Pancreas (tissue), 10 donors: ENCODE results near the gene FKTN. TPM values are rescaled to one million over a fixed set of nuclear protein-coding genes. Genes with fewer than 3 reads are reported as not detected.

ENCODE experiments used
- ATAC-seq, 4 donors: fragments of 200-7000 bp; cut with Tn5 transposase; one replicate each; pipeline versions ENCODE4 v1.8.0 to v1.9.1; 2020; ENCODE audit warnings: mild to moderate bottlenecking in 4 of 4, moderate library complexity in 4 of 4
- DNase-seq, 6 donors: peaks; one replicate each; pipeline ENCODE4 v3.0.0-alpha.2; 2020
- FAIRE-seq: peaks from 2 replicates; lab custom pipeline; 2012; peaks lifted over from hg19 to GRCh38; lab: Jason Lieb, UNC
- H3K27ac ChIP-seq, 4 donors: fragments of 200-600 bp; sonication (generic); 1 replicate in 3 of 4; 2 replicates in 1 of 4; pipeline versions ENCODE4 v1.5.0 to v1.8.0; 2020
- H3K27me3 ChIP-seq, 4 donors: fragments of 200-600 bp; one replicate each; pipeline ENCODE4 v1.8.0; 2021
- H3K36me3 ChIP-seq, 3 donors: fragments of 200-600 bp; sonication (generic) in 1 of 3; one replicate each; pipeline versions ENCODE4 v1.5.0 to v1.8.0; 2020 to 2021
- H3K4me1 ChIP-seq, 3 donors: fragments of 200-600 bp; one replicate each; pipeline ENCODE4 v1.8.0; 2021
- H3K4me3 ChIP-seq, 4 donors: fragments of 200-600 bp; sonication (generic) in 2 of 4; one replicate each; pipeline versions ENCODE4 v1.5.0 to v1.8.0; 2020 to 2021
- H3K9me3 ChIP-seq, 4 donors: fragments of 200-600 bp; one replicate each; pipeline ENCODE4 v1.8.0; 2021
- WGBS, 2 donors: extraction: QIAGEN DNeasy Blood & Tissue Kit; methylation state at CpG; one replicate each; pipeline ENCODE4 v1.1.7; 2013; 5-methylcytosine and 5-hydroxymethylcytosine counted together
- intact Hi-C, 3 donors: fragments of 100-400 bp; cut with DNase I; formaldehyde crosslinking; loops; one replicate each; pipeline versions ENCODE4 v1.11.1 to v1.14.2; 2022
- polyA plus RNA-seq, 2 donors: library from polyadenylated mRNA; stranded (reverse); fragments of 200-250 nt; gene quantifications; one replicate each; pipeline ENCODE4 v1.2.3, GENCODE V29; 2013
- total RNA-seq, 6 donors: library from RNA; stranded (reverse); fragmentation: NEBNext Ultra II Directional in 4 of 6; extraction: Animal tissue kit (Norgen Biotek cat#: 25700) in 4 of 6; gene quantifications; one replicate each; pipeline versions ENCODE4 v1.2.1 to v1.2.4, GENCODE V29; 2021 to 2023
- TF ChIP-seq, protein P1 (sequence below), 4 donors: fragments of 200-600 bp; sonication (generic) in 3 of 4; IDR thresholded peaks; one replicate each; pipeline versions ENCODE4 v1.5.0 to v1.8.0; 2021; ENCODE audit warnings: antibody characterized with exemption in 4 of 4
- donor health status: healthy with polysubstance abuse.
- donor health status: DM: no; HTN: no; CAD: no; lungs with moderate emphysema.
- donor health status: DM: no; HTN: no; CAD: no.
- donor health status: control.
- donor health status: control.
- donor health status: Bipolar disorder and iron deficiency.
- donor health status: DM: yes; HTN: yes; CAD: no.
- donor health status: DM: no; HTN: no; CAD: no.
- donor health status: DM: no; HTN: no; CAD: no.
- donor health status: DM: yes; HTN: yes; CAD: no.

FKTN gene
- total RNA-seq (10 to 100 TPM in 1 of 6 donors, 1 to 10 TPM in 5; 5.8 to 10.6 (median 7.7) TPM), polyA plus RNA-seq (1 to 10 TPM; 3.7 to 8.6 TPM)

DNA sequence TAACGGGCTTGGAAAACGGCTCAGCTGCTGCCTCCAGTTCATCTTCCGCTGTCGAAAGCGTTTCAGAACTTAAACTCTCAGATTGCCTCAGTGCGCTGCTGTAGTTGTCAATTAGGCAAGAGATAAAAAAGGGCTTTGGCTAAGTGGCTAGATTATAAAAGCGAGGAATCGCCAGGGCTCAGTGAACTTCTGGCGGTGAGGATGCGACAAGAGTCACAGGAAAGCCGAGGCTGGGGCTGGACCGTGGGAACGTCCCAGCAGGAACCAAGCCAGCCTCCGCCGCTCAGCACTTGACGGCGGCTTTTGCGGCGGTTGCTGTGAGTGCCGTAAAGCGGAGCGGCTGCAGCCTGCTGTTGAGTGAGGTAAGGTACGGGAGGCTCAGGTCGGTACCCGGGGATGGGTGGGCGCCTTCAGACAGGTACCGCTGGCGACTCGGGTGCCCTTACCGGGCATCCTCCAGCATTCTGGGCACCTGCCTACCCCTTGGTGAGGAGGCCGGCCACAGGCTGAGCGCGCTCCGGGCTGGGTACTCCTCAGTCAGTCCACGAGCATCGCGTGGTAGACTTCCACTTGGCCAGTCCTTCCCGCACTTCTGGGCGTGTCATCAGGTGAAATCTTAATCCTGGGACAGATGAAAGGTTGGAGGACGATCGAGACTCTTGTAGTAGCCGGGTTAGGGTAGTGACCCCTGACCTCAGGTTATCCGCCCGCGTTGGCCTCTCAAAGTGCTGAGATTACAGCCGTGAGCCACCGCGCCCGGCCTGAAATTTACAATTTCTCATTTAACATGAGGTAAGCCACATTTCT, at the start of gene FKTN:
Gene FKTN, plus strand, starts transcription at position 328 of the 807 bp plus-strand sequence. CDS start 16,902 bp downstream, outside the sequence.
- DNase-seq (peak; percentile 83 to 95 (median 90)), FAIRE-seq (no peak), ATAC-seq (peak; percentile 99 to 100 (median 100))
- H3K27ac ChIP-seq, result peak within 1 kb of the TSS in 3 of 4 donors; percentile 2 to 59 (median 34)
- peak within 1 kb of the TSS; percentile 72 to 89 (median 73) for H3K4me3 ChIP-seq
- H3K4me1 ChIP-seq, result peaks cover 0 to 9% (median 5%) of the 10 kb centered on the region in 3 donors
- TF ChIP-seq, protein P1, sequence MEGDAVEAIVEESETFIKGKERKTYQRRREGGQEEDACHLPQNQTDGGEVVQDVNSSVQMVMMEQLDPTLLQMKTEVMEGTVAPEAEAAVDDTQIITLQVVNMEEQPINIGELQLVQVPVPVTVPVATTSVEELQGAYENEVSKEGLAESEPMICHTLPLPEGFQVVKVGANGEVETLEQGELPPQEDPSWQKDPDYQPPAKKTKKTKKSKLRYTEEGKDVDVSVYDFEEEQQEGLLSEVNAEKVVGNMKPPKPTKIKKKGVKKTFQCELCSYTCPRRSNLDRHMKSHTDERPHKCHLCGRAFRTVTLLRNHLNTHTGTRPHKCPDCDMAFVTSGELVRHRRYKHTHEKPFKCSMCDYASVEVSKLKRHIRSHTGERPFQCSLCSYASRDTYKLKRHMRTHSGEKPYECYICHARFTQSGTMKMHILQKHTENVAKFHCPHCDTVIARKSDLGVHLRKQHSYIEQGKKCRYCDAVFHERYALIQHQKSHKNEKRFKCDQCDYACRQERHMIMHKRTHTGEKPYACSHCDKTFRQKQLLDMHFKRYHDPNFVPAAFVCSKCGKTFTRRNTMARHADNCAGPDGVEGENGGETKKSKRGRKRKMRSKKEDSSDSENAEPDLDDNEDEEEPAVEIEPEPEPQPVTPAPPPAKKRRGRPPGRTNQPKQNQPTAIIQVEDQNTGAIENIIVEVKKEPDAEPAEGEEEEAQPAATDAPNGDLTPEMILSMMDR (IDR thresholded peaks at IDR 0.05), result no peak
- no peaks in the 10 kb centered on the region for H3K9me3 ChIP-seq
- no peaks in the 10 kb centered on the region for H3K27me3 ChIP-seq
- H3K36me3 ChIP-seq, result peaks cover 0 to 2% (median 0%) of the 10 kb centered on the region in 3 donors
- intact Hi-C loops, result no loop called here
- 0 to 1% methylated on average over 49 of the region's 49 CpGs for WGBS, 2 donors

DNA sequence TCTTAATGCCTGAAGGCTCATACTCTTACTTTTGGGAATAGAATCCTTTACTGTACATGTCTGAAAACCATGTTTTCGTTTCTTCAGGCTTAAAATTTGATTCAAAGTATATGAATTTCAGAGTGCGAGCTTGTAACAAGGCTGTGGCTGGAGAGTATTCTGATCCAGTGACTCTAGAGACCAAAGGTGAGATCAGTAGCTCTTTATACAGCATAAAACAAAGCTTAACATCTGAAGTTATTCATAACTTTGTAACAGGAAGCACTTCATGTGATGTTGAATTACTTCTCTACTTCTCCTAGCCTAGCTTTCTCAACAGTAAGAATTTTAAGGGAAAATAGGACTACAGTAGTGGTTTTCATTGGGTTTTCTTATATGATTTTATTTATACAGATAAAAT, 49.4 kb upstream of the FKTN start:
- FAIRE-seq (no peak), ATAC-seq (no peak), DNase-seq (no peak)
- Histone ChIP-seq H3K9me3 (no peaks in the 10 kb centered on the region), H3K4me3 (no peak overlapping the region), H3K4me1 (peaks cover 0 to 8% (median 7%) of the 10 kb centered on the region in 3 donors), H3K27me3 (no peaks in the 10 kb centered on the region), H3K36me3 (no peaks in the 10 kb centered on the region), H3K27ac (no peak overlapping the region)
- TF ChIP-seq, protein P1 (IDR thresholded peaks at IDR 0.05), result no peak
- intact Hi-C loops, result no loop called here
- WGBS, 2 donors, result 94 to 99% methylated on average over 2 of the region's 2 CpGs

DNA sequence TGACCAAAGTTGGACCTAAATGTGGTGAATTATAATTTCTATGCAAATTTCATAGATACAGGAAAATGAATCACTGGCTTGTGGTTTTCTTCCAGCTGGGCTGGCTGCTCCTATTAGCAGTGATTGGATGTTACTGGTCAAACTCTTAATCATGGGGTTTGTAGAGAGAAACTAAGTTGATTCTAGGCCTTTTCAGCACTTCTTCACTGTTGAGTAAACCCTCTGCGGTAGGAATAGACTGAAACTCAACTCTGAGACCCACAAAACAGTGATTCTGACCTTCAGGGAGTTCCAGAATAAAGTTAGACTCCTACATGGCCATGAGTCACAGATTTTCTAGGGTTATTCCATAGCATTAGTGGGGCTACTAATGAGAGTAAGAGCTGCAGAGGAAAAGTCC, 47.9 kb upstream of the FKTN start:
- intact Hi-C loops, result no loop called here

DNA sequence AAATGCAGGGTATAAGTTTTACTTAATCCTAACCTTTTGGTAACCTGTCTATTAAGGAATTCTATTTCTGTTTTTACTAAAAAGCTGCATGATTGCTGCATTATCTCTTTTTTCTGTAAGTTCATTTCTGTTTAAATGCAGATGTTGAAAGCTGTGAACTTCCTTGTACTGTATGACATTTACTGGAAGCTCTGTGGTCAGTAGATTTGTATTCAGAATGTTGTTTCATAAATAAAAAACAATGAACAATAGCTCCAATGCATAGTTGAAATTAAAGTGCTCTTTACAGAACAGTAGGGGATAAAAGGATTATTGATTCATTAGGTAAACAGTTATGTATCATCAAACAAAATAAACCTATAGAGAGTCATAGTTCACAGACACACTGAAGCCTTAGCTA, 46.5 kb upstream of the FKTN start:
- Histone ChIP-seq H3K27me3 (no peaks in the 10 kb centered on the region), H3K4me1 (peaks cover 0 to 8% (median 4%) of the 10 kb centered on the region in 3 donors), H3K4me3 (no peak overlapping the region), H3K27ac (no peak overlapping the region), H3K9me3 (no peaks in the 10 kb centered on the region), H3K36me3 (no peaks in the 10 kb centered on the region)
- no peak for DNase-seq
- ATAC-seq, result no peak
- FAIRE-seq, result no peak
- intact Hi-C loops, result no loop called here
- TF ChIP-seq, protein P1 (IDR thresholded peaks at IDR 0.05), result no peak

More for the DNA sequence above, 47.9 kb upstream of the FKTN start:
- FAIRE-seq, result no peak
- peak in 1 of 4 donors; percentile 35 for ATAC-seq
- peaks cover 0 to 8% (median 7%) of the 10 kb centered on the region in 3 donors for H3K4me1 ChIP-seq
- no peak for DNase-seq
- TF ChIP-seq, protein P1 (IDR thresholded peaks at IDR 0.05), result no peak
- no peaks in the 10 kb centered on the region for H3K36me3 ChIP-seq
- no peak overlapping the region for H3K27ac ChIP-seq
- no peak overlapping the region for H3K4me3 ChIP-seq
- H3K9me3 ChIP-seq, result no peaks in the 10 kb centered on the region
- 88 to 100% methylated on average over 1 of the region's 1 CpG for WGBS, 2 donors
- no peaks in the 10 kb centered on the region for H3K27me3 ChIP-seq
